BLaER1 (cell line): ENCODE data around the gene IL5.

Source experiments
- H3K27ac ChIP-seq: shearing (Covaris generic); formaldehyde crosslinking; 2 replicates; pipeline ENCODE4 v1.8.1; 2022
- H3K27me3 ChIP-seq: shearing (Covaris generic); formaldehyde crosslinking; 2 replicates; pipeline ENCODE4 v1.8.1; 2022
- H3K36me3 ChIP-seq: shearing (Covaris generic); formaldehyde crosslinking; 2 replicates; pipeline ENCODE4 v1.8.1; 2022
- H3K4me1 ChIP-seq: shearing (Covaris generic); formaldehyde crosslinking; 2 replicates; pipeline ENCODE4 v1.8.1; 2022
- H3K4me2 ChIP-seq: shearing (Covaris generic); formaldehyde crosslinking; 2 replicates; pipeline ENCODE4 v1.8.1; 2022
- H3K4me3 ChIP-seq: shearing (Covaris generic); formaldehyde crosslinking; 2 replicates; pipeline ENCODE4 v1.8.1; 2022
- H3K9ac ChIP-seq: shearing (Covaris generic); formaldehyde crosslinking; 2 replicates; pipeline ENCODE4 v1.8.1; 2022
- H3K9me3 ChIP-seq: shearing (Covaris generic); formaldehyde crosslinking; 2 replicates; pipeline ENCODE4 v1.8.1; 2022
- H4K20me1 ChIP-seq: shearing (Covaris generic); formaldehyde crosslinking; 2 replicates; pipeline ENCODE4 v1.8.1; 2022
- Cebpa-rat ChIP-seq: shearing (Covaris generic); IDR thresholded peaks from 2 replicates; pipeline ENCODE4 v1.8.1; 2022

Gene IL5

DNA sequence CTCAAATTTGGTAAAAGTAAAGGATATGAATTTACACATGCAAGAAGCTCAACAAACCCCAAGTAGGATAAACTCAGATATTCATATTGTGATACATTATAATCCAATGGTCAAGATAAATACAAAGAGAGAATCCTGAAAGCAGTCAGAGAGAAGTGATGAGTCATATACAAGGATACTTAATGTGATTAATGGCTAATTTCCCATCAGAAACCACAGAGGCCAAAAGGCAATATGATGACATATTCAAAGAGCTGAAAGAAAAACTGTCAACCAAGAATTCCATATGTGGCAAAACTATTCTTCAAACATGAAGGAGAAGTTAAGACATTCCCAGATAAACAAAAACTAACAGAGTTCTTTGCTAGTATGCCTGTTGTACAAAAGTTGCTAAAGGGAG, 33.2 kb downstream of the IL5 start:
- Histone ChIP-seq H3K4me1 (peaks cover 6% of the 10 kb centered on the region; the same call in 1 of the 2 replicates), H3K4me2 (no peak overlapping the region), H3K4me3 (no peak overlapping the region), H3K27me3 (no peaks in the 10 kb centered on the region), H3K9ac (no peak overlapping the region), H4K20me1 (no peaks in the 10 kb centered on the region), H3K27ac (no peak overlapping the region), H3K9me3 (peaks cover 17% of the 10 kb centered on the region), H3K36me3 (no peaks in the 10 kb centered on the region)
- TF ChIP-seq Cebpa-rat, result no peak

DNA sequence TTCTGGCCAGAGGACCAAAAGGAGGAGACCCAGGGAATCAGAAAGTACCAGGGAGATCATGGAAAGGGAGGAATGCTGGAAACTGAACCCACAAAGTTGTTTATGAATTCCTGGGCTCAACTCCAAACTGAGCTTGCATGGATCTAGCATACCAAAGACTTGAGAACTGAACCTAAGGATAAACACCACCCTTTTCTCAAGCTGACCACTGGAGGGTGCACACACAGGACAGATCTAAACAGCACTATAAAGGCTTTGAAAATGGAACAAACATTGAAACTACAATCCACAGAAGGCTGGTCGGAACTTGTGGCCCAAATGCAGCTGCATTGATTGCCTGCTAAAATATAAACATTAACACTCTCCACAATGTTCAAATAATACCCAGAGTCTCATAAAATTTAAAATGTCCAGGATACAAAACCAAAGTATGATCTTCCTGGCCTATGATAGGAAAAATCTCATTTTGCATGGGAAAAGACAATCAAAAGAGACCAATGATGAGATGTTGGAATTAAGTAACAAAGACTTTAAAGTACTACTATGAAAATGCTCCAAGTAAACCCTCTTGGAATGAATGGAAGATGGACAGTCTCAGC, 37.1 kb downstream of the IL5 start:
- Histone ChIP-seq H4K20me1 (no peaks in the 10 kb centered on the region), H3K36me3 (no peaks in the 10 kb centered on the region), H3K27ac (no peak overlapping the region), H3K9me3 (no peaks in the 10 kb centered on the region; the same call in 1 of the 2 replicates), H3K4me3 (no peak overlapping the region), H3K27me3 (no peaks in the 10 kb centered on the region), H3K4me1 (peaks cover 22% of the 10 kb centered on the region), H3K4me2 (no peak overlapping the region), H3K9ac (no peak overlapping the region)
- no peak for TF ChIP-seq Cebpa-rat

DNA sequence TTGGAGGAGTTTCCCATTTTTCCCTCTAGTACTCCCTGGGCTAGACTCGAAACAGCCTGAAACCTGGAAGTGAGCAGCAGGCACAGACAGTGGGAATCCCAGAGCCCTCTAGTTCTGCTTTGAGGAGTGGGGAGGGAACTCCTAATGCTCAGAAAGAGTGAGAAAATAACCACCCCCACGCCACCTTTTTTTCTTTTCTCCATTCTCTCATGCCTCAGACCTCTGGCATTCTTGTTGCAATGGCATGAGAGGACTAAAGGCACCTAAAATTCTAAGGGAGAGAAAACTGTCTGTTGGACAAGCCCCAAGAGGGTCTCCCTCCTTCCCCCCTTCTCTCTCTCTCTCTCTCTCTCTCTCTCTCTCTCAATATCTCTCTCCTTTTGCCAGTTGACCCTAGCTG, 37.7 kb downstream of the IL5 start:
- no peaks in the 10 kb centered on the region; the same call in 1 of the 2 replicates for H3K9me3 ChIP-seq
- H3K27ac ChIP-seq, result no peak overlapping the region
- no peaks in the 10 kb centered on the region for H4K20me1 ChIP-seq
- TF ChIP-seq Cebpa-rat, result no peak
- no peak overlapping the region for H3K4me2 ChIP-seq
- no peak overlapping the region for H3K9ac ChIP-seq
- no peaks in the 10 kb centered on the region for H3K36me3 ChIP-seq
- peaks cover 28% of the 10 kb centered on the region for H3K4me1 ChIP-seq
- no peaks in the 10 kb centered on the region for H3K27me3 ChIP-seq
- no peak overlapping the region for H3K4me3 ChIP-seq

DNA sequence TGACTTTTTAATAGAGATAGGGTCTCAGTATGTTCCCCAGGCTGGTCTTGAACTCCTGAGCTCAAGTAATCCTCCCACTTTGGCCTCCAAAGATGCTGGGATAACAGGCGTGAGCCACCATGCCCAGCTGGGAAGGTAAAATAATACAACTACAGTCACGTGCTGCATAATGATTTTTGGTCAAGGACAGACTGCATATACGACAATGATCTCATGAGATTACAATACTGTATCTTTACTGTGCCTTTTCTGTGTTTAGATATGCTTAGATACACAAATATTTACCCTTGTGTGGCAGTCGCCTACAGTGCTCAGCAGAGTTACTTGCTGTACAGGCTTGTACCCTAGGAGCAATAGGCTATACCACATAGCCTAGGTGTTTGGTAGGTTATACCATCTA, 38.6 kb downstream of the IL5 start:
- Histone ChIP-seq H3K27me3 (no peaks in the 10 kb centered on the region), H3K4me3 (no peak overlapping the region), H3K27ac (no peak overlapping the region), H3K36me3 (no peaks in the 10 kb centered on the region), H3K9me3 (no peaks in the 10 kb centered on the region; the same call in 1 of the 2 replicates), H3K9ac (no peak overlapping the region), H3K4me1 (peaks cover 37% of the 10 kb centered on the region), H4K20me1 (no peaks in the 10 kb centered on the region), H3K4me2 (no peak overlapping the region)
- TF ChIP-seq Cebpa-rat, result no peak

DNA sequence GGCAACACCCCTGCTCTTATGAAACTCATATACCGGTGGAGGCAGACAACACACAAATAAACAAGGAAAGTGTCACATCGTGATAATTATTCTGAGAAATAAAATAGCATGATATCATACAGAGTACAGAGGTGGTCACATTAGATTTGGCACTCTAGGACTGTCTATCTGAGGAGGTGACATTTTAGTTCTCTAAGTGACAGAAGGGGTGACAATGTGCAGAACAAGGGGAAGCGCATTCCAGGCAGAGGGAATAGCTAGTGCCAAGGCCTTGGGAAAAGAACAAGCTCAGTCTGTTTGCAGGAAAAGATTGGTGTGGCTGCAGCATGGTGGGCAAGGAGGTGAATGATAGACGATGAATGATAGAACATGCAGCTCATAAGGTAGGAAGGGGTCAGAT, 40.1 kb downstream of the IL5 start:
- no peak overlapping the region for H3K9ac ChIP-seq
- H3K27ac ChIP-seq, result no peak overlapping the region
- no peaks in the 10 kb centered on the region for H3K9me3 ChIP-seq
- no peaks in the 10 kb centered on the region for H4K20me1 ChIP-seq
- no peak overlapping the region for H3K4me2 ChIP-seq
- no peak overlapping the region for H3K4me3 ChIP-seq
- no peaks in the 10 kb centered on the region for H3K36me3 ChIP-seq
- no peak for TF ChIP-seq Cebpa-rat
- H3K27me3 ChIP-seq, result no peaks in the 10 kb centered on the region
- peaks cover 52% of the 10 kb centered on the region for H3K4me1 ChIP-seq

DNA sequence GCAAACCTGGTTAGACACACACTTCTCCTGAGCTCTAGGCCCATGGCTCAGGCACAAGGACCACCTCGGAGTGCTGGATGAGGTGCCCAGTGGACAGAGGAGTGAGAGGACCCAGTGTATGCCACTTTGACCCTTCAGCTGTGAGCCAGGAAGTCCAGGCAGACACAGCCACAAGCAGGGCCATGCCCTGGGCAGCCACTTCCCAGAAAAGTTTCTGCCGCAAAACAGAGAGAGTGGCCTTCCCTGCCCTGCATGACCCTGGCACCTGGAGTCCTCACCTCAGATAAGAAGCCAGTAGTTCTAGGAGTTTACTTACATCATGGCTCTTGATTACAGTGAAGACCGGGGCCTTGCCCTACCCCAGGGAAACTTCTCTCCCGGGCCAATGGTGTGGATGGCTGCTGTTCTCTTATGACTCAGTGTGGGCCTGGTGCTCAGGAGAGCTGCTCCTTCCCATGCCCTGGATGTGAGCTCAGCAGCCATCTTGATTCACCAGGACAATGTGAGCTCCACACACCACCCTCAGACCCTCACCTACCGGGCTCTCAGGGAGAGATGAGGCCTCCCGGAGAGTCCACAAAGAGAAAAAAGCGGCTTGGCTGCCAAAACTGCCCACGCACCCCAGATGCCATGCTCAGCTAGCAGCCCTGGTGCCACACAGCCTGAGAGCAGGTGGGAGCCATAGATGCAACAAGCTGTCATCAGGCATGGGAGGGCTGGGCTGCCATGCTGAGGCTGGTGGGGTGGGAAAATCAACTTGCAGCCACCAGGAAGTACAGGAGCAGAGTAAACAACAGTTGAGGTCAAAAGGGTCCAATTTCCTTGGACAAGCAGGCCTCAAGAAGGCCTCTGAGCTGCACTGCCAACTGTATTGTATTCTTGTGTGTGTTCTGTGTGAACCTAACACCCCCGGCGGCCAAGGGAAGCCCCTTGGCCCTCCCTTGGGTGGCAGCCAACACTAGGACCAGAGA, 41.1 kb downstream of the IL5 start:
- Histone ChIP-seq H3K4me3 (no peak overlapping the region), H3K27ac (peak overlapping the region; percentile 82), H3K36me3 (no peaks in the 10 kb centered on the region), H4K20me1 (no peaks in the 10 kb centered on the region), H3K9ac (peak overlapping the region; percentile 13), H3K27me3 (no peaks in the 10 kb centered on the region), H3K4me2 (peak overlapping the region; percentile 91), H3K9me3 (no peaks in the 10 kb centered on the region), H3K4me1 (peaks cover 62% of the 10 kb centered on the region)
- no peak for TF ChIP-seq Cebpa-rat

DNA sequence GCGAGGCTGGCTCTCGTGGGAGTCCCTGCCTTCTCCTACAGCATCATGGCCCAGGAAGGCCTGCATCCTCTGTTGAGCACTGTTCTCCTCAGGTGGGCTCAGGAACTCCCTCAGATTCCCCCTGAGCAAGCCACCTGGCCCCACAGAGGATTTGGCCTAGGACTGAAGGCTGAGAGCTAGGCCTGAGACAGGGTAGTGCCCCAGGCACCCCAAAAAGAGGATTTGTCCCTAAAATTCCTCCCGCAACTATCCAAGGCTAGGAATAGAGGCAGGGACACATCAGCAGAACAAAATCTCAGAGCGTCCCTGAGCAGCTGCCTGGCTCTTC, 41.7 kb downstream of the IL5 start:
- Histone ChIP-seq H3K27ac (peak overlapping the region; percentile 82), H3K36me3 (no peaks in the 10 kb centered on the region), H4K20me1 (no peaks in the 10 kb centered on the region), H3K9ac (peak overlapping the region; percentile 13), H3K4me1 (peaks cover 66% of the 10 kb centered on the region), H3K4me3 (no peak overlapping the region), H3K4me2 (peak overlapping the region; percentile 91), H3K27me3 (no peaks in the 10 kb centered on the region), H3K9me3 (no peaks in the 10 kb centered on the region)
- TF ChIP-seq Cebpa-rat, result no peak

DNA sequence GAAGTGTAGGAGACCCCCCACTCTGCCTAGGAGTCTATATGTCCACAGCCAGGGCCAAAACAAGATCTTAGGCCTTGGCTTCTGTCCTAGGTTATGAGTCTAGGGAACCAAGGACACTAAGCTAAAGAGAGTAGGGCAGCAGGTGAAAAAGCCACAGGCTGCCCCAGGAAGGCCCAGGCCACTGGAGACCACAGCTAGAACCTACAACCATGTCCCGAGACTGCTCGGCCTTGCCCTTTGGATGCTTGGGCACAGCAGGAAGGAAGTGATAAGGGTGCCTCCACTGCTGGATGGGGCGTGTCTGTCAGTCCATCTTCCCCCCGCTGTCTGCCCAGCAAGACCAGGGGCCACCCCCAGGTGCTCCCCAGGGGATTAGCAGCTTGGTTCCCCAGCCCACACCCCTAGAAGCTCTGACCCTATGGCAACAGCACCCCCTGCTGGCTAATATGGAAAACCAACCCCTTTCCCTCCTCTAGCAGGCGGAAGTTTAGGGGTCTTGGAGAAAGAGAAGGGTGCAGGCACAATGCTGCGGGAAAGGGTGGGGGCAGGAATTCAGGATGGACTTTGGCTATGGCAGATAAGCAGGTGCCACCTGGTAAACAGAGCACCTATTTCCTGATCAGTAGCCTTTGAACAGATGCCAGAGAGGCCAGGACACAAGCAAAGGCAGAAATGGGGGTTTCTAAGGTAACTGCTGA, 42.2 kb downstream of the IL5 start:
- Histone ChIP-seq H3K27me3 (no peaks in the 10 kb centered on the region), H3K4me2 (peak overlapping the region; percentile 91), H3K9me3 (no peaks in the 10 kb centered on the region), H3K36me3 (no peaks in the 10 kb centered on the region), H3K9ac (peak overlapping the region; percentile 13), H3K27ac (peak overlapping the region; percentile 82), H3K4me3 (no peak overlapping the region), H4K20me1 (no peaks in the 10 kb centered on the region), H3K4me1 (peaks cover 65% of the 10 kb centered on the region)
- no peak for TF ChIP-seq Cebpa-rat

DNA sequence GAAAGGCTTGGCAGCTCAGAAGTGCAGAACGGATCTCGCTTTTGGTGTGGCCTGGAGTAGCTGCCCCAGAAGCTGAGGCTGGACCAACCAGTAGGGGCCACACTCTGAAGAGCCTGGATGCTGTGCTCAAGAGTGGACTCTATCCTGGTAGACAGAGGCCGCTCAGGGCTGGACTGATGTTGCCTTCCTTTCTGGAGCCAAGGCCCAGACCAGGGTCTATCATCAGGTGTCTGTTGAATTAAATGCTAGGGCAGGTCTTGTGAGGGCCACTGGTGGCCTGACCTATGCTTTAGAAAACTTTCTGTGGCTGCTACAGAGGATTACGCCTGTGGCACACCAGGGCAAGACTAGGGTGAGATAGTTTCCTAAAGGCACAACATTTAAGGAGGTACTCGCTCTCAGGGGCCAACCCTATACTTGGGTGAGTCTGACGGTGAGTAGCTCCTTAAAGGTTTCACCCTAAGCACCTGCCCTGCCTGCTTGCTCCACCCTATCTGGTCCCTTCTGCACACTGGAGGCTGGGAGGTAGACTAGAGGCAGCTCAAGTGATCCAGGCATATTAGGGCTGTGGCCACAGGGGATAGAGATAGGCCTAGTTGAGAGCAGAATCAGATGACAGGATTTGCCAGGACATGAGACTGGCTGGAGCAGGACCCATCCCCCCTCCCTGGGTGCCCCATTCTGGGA, 42.9 kb downstream of the IL5 start:
- no peak overlapping the region for H3K4me3 ChIP-seq
- H3K4me1 ChIP-seq, result peaks cover 62% of the 10 kb centered on the region
- no peaks in the 10 kb centered on the region for H3K27me3 ChIP-seq
- peak overlapping the region; percentile 91 for H3K4me2 ChIP-seq
- no peaks in the 10 kb centered on the region for H3K9me3 ChIP-seq
- TF ChIP-seq Cebpa-rat, result no peak
- no peaks in the 10 kb centered on the region for H3K36me3 ChIP-seq
- H3K27ac ChIP-seq, result peak overlapping the region; percentile 82
- H4K20me1 ChIP-seq, result no peaks in the 10 kb centered on the region
- H3K9ac ChIP-seq, result no peak overlapping the region; the same call in 1 of the 2 replicates
